Lung (tissue), 12 donors: ENCODE data around the gene ABCG4. TPM values are rescaled to one million over a fixed set of nuclear protein-coding genes. Genes with fewer than 3 reads are reported as not detected.

Source experiments
- ATAC-seq: fragments of 200-7000 bp; cut with Tn5 transposase; one replicate; pipeline ENCODE4 v1.9.1; 2020; ENCODE audit warnings: moderate number of reproducible peaks; ENCODE audit not compliant: insufficient read depth, low FRiP score
- DNase-seq, 3 donors: peaks; one replicate each; pipeline ENCODE4 v3.0.0-alpha.2; 2013 to 2017
- H3K27ac ChIP-seq, 2 donors: one replicate each; pipeline ENCODE4 v1.5.1; 2013; ENCODE audit warnings: mild to moderate bottlenecking in 2 of 2, moderate library complexity in 2 of 2, control low read depth in 1 of 2, inconsistent platforms in 1 of 2, low read depth in 1 of 2, low read length in 1 of 2
- H3K27me3 ChIP-seq, 3 donors: one replicate each; pipeline ENCODE4 v1.5.1; 2013; ENCODE audit warnings: low read length in 2 of 3; ENCODE audit not compliant: control insufficient read depth in 3 of 3, insufficient read depth in 3 of 3
- H3K36me3 ChIP-seq, 4 donors: one replicate each; pipeline ENCODE4 v1.5.1; 2013; ENCODE audit warnings: low read length in 4 of 4, mild to moderate bottlenecking in 1 of 4, moderate library complexity in 1 of 4; ENCODE audit not compliant: control insufficient read depth in 4 of 4, insufficient read depth in 4 of 4
- H3K4me1 ChIP-seq, 5 donors: one replicate each; pipeline ENCODE4 v1.5.1; 2013; ENCODE audit warnings: low read length in 5 of 5, mild to moderate bottlenecking in 2 of 5, moderate library complexity in 1 of 5; ENCODE audit not compliant: control insufficient read depth in 5 of 5, insufficient read depth in 5 of 5
- H3K4me3 ChIP-seq: one replicate; pipeline ENCODE4 v1.5.1; 2013; ENCODE audit warnings: mild to moderate bottlenecking, control low read depth, moderate library complexity
- H3K9ac ChIP-seq, 2 donors: one replicate each; pipeline ENCODE4 v1.5.1; 2013; ENCODE audit warnings: low read length in 2 of 2, control low read depth in 1 of 2; ENCODE audit not compliant: insufficient read depth in 1 of 2
- H3K9me3 ChIP-seq, 4 donors: one replicate each; pipeline ENCODE4 v1.5.1; 2013; ENCODE audit warnings: low read length in 3 of 4, mild to moderate bottlenecking in 1 of 4, moderate library complexity in 1 of 4; ENCODE audit not compliant: control insufficient read depth in 4 of 4, insufficient read depth in 3 of 4
- CTCF ChIP-seq: IDR thresholded peaks from 2 replicates; pipeline ENCODE4 v1.5.1; 2012; ENCODE audit warnings: mild to moderate bottlenecking; ENCODE audit errors: control extremely low read depth, extremely low read depth
- WGBS, 2 donors: extraction: QIAGEN DNeasy Blood & Tissue Kit; methylation state at CpG; one replicate each; pipeline ENCODE4 v1.1.7; 2013; 5-methylcytosine and 5-hydroxymethylcytosine counted together
- polyA plus RNA-seq, 2 donors: library from polyadenylated mRNA; stranded (reverse); fragments of 200-250 nt; gene quantifications; one replicate each; pipeline ENCODE4 v1.2.1, GENCODE V29; 2013
- total RNA-seq, 2 donors: library from RNA; depleted of rRNA in 1 of 2; stranded (reverse); fragments of >200 nt in 1 of 2; gene quantifications; one replicate each; pipeline ENCODE4 v1.2.1, GENCODE V29; 2014 to 2021
- donor health status: control.
- donor health status: control.
- donor health status: Bipolar disorder and iron deficiency.
- donor health status: healthy.
- donor health status: DM: yes; HTN: yes; CAD: no.

ABCG4 gene
- total and polyA plus RNA-seq, 4 donors: 0.03 to 0.28 (median 0.10) TPM; not detected in 1

- H3K9ac ChIP-seq: peak overlapping the region in 1 of 2 donors; percentile 70
- H3K36me3 ChIP-seq: no peaks in the 10 kb centered on the region
- H3K27me3 ChIP-seq: no peaks in the 10 kb centered on the region
- peak overlapping the region; percentile 96 for H3K27ac ChIP-seq
- H3K4me3 ChIP-seq: peak overlapping the region; percentile 84
- ATAC-seq (peak; percentile 14), DNase-seq (peak; percentile 45 to 57 (median 53))
- WGBS, 2 donors: 1 to 2% methylated on average over 40 to 41 of the region's 41 CpGs
- H3K4me1 ChIP-seq: peaks cover 0 to 16% (median 2%) of the 10 kb centered on the region in 5 donors
- no peaks in the 10 kb centered on the region for H3K9me3 ChIP-seq
- no peak for TF ChIP-seq CTCF
Measured at GRCh38 chr11:119206511-119207414, 57.9 kb downstream of the ABCG4 start.

- Histone ChIP-seq H3K27me3 (no peaks in the 10 kb centered on the region), H3K4me3 (peak overlapping the region; percentile 20), H3K27ac (no peak overlapping the region), H3K36me3 (no peaks in the 10 kb centered on the region), H3K9ac (peak overlapping the region in 1 of 2 donors; percentile 70), H3K9me3 (no peaks in the 10 kb centered on the region), H3K4me1 (peaks cover 0 to 16% (median 2%) of the 10 kb centered on the region in 5 donors)
- DNase-seq (no peak), ATAC-seq (no peak)
- no peak for TF ChIP-seq CTCF
- WGBS, 2 donors: 11 to 20% methylated on average over 11 of the region's 11 CpGs
Measured at GRCh38 chr11:119207415-119207960, 58.6 kb downstream of the ABCG4 start.

- Histone ChIP-seq H3K4me3 (no peak overlapping the region), H3K27ac (no peak overlapping the region), H3K9ac (no peak overlapping the region), H3K36me3 (no peaks in the 10 kb centered on the region), H3K9me3 (no peaks in the 10 kb centered on the region), H3K27me3 (no peaks in the 10 kb centered on the region), H3K4me1 (peaks cover 0 to 16% (median 4%) of the 10 kb centered on the region in 5 donors)
- ATAC-seq: no peak
- no peak for TF ChIP-seq CTCF
- DNase-seq: no peak
- 93 to 95% methylated on average over 7 of the region's 7 CpGs for WGBS, 2 donors
Measured at GRCh38 chr11:119209186-119209585, 60.3 kb downstream of the ABCG4 start.
